ENCODE results near the gene CELA3B. TPM values are rescaled to one million over a fixed set of nuclear protein-coding genes. Genes with fewer than 3 reads are reported as not detected.

Gene CELA3B
- total RNA-seq, 1 donor from 2014 or later: not detected

DNA sequence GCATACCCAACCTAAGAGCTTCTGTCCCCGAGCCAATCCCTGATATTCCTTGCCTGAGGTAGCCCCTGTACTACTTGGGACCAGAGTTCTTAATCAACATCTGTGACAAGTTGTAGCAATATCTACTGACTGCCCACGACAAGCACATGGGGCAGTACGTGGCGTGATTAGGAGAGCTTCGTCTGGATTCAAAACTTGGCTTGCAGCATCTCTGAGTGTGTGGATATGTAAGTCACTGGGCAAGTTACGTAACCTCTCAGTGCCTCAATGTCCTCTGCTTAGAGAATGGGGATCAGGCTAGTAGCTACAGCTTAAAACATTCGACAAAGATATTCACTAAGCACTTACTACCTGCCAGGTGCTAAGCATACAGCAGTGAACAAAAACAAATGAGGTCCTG, 44.7 kb upstream of the CELA3B start:
- DNase-seq (no peak), ATAC-seq (peak; percentile 6)
- peak overlapping the region; percentile 80 for H3K27ac ChIP-seq
- TF ChIP-seq, protein P1, sequence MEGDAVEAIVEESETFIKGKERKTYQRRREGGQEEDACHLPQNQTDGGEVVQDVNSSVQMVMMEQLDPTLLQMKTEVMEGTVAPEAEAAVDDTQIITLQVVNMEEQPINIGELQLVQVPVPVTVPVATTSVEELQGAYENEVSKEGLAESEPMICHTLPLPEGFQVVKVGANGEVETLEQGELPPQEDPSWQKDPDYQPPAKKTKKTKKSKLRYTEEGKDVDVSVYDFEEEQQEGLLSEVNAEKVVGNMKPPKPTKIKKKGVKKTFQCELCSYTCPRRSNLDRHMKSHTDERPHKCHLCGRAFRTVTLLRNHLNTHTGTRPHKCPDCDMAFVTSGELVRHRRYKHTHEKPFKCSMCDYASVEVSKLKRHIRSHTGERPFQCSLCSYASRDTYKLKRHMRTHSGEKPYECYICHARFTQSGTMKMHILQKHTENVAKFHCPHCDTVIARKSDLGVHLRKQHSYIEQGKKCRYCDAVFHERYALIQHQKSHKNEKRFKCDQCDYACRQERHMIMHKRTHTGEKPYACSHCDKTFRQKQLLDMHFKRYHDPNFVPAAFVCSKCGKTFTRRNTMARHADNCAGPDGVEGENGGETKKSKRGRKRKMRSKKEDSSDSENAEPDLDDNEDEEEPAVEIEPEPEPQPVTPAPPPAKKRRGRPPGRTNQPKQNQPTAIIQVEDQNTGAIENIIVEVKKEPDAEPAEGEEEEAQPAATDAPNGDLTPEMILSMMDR (IDR thresholded peaks at IDR 0.05): no peak
- H3K36me3 ChIP-seq: no peaks in the 10 kb centered on the region
- no peaks in the 10 kb centered on the region for H3K9me3 ChIP-seq
- intact Hi-C loops (cut with DNase I): no loop called here
- H3K4me1 ChIP-seq: peaks cover 66% of the 10 kb centered on the region
- H3K4me3 ChIP-seq: no peak overlapping the region
- H3K27me3 ChIP-seq: no peaks in the 10 kb centered on the region

DNA sequence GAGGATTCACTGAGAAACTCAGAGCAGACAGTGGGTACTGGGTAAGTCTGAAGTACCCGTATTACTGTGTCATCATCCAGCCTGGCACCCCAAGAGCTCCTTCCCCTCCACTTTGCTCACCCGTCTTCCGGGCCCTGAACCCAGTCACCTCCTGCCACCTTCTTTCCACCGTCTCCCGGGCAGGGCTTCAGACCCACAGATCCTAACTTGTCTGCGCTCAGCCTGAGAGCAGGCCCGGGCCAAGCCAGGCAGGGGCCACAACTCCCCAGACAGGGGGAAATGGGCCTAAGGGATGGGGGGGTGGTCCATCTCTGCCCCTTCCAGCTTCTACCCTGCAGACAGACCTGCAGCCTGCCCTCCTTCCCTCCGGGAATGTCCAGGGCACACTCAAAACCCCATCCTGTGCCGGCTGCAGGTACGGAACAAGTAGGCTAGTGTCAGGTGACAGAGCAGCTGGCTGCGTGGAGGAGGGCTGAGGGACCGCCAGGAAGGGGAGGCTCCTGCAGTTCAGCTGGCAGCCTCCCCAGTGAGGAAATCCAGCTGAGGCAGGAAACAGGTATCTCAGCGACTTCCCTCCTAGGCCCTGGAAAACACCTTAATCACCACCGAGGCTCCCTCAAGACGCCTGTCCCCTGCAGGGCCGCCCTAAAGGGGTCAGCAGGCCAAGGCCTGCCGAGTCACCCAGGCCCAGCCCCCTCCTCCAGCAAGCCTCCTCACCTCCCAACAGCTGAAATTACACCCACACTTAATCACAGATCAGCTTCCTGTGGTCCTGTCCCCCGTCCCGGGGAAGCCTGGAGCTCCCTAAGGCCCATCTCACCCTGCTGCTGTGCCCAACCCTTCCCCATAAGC, 43.2 kb upstream of the CELA3B start:
- DNase-seq (peak; percentile 88), ATAC-seq (peak; percentile 59)
- peak overlapping the region; percentile 80 for H3K27ac ChIP-seq
- H3K4me1 ChIP-seq: peaks cover 61% of the 10 kb centered on the region
- H3K9me3 ChIP-seq: no peaks in the 10 kb centered on the region
- no peaks in the 10 kb centered on the region for H3K27me3 ChIP-seq
- intact Hi-C loops (cut with DNase I): no loop called here
- H3K4me3 ChIP-seq: peak overlapping the region; percentile 70
- no peaks in the 10 kb centered on the region for H3K36me3 ChIP-seq
- TF ChIP-seq, protein P1 (IDR thresholded peaks at IDR 0.05): no peak

DNA sequence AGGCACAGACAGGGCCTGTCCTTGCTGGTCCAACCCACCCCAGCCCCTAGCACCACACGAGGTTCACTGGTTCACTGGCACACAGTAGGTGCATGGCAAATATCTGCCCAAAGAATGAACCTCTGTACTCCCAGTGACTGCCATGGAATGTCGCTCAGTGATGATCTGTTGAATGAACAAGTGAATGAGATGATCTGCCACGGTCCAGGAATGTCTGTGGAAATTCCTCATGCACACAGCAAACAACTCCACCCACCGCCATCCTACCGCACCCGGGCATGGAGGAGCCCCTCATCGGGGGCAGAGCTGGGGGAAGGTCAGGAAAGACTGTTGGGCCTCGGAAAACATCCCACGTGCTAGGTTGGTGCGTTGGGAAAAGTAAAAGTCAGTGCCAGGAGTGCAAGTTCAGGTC, 41.4 kb upstream of the CELA3B start:
- Histone ChIP-seq H3K27ac (peak overlapping the region; percentile 75), H3K4me3 (peak overlapping the region; percentile 70)
- intact Hi-C loops (cut with DNase I): no loop called here

DNA sequence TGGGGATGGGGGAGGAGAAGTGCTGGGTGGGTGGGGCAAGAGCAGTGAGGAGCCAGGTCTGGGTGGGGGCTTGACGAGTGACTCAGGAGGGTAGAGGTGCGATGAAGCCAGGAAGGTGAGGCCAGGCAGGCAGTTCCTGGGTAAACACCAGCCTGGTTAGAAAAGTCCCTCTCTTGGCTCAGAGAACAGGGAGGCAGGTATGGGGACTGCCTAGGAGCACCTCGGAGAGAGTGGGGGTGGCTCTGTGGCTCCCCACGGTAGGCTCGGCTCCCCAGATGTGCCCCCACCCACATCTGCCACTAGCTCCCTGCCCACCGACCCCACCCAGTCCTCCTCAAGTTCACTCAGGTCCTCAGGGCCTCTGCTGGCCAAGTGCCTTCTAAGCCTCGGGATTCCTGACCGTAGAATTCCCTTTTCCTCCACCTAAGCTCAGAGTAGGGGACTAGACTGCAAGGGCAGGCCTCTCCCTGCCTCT, 40.9 kb upstream of the CELA3B start:
- H3K27ac ChIP-seq: peak overlapping the region; percentile 75
- no peaks in the 10 kb centered on the region for H3K27me3 ChIP-seq
- intact Hi-C loops (cut with DNase I): no loop called here
- H3K4me3 ChIP-seq: peak overlapping the region; percentile 70
- no peaks in the 10 kb centered on the region for H3K36me3 ChIP-seq
- peaks cover 65% of the 10 kb centered on the region for H3K4me1 ChIP-seq
- TF ChIP-seq, protein P1 (IDR thresholded peaks at IDR 0.05): no peak
- DNase-seq (no peak), ATAC-seq (peak; percentile 1)
- no peaks in the 10 kb centered on the region for H3K9me3 ChIP-seq

More for the DNA sequence above, 41.4 kb upstream of the CELA3B start:
- Histone ChIP-seq H3K27me3 (no peaks in the 10 kb centered on the region), H3K9me3 (no peaks in the 10 kb centered on the region), H3K4me1 (peaks cover 70% of the 10 kb centered on the region), H3K36me3 (no peaks in the 10 kb centered on the region)
- TF ChIP-seq, protein P1 (IDR thresholded peaks at IDR 0.05): no peak
- no peak for DNase-seq
- no peak for ATAC-seq

DNA sequence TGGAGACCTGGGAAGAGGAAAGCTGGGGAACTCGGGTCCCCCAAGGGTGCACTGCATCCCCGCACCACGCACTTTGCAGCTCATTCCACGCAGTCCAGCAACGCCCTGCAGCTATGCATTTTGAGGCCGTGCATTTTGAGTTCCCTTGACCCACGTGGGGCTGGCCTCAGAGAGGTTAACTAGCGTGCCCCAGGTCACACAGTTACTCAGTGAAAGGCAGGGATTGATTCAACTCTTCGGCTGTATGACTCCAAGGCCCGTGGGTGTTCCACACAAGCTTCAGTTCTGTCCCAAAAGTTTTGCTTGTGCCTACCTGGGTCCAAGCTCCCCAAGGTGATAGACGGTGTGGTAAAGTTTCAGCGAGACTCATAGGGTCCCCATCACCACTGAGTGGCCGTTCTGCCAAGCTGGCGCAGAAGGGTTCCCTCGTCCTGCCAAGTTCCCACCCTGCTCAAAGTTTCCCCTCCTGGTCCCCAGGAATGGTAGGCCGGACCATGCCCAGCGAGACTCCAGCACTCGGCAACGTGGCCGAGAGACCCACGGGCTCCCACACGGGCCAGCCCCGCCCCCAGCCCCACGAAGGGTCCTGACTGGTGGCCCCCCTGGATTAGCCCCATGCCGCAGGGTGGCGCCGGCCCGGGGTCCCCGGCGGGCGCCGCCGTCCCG, 40.3 kb upstream of the CELA3B start:
- H3K36me3 ChIP-seq: no peaks in the 10 kb centered on the region
- intact Hi-C loops (cut with DNase I): no loop called here
- DNase-seq (no peak), ATAC-seq (no peak)
- H3K27me3 ChIP-seq: no peaks in the 10 kb centered on the region
- peaks cover 59% of the 10 kb centered on the region for H3K4me1 ChIP-seq
- peak overlapping the region; percentile 70 for H3K4me3 ChIP-seq
- TF ChIP-seq, protein P1 (IDR thresholded peaks at IDR 0.05): no peak
- no peaks in the 10 kb centered on the region for H3K9me3 ChIP-seq
- H3K27ac ChIP-seq: peak overlapping the region; percentile 75

Measured in upper lobe of right lung (tissue), 1 donor.